ENCODE results near the gene SLC24A4. TPM values are rescaled to one million over a fixed set of nuclear protein-coding genes. Genes with fewer than 3 reads are reported as not detected.

The SLC24A4 gene
- total RNA-seq, 1 donor from 2014 or later, result 3.5 TPM

DNA sequence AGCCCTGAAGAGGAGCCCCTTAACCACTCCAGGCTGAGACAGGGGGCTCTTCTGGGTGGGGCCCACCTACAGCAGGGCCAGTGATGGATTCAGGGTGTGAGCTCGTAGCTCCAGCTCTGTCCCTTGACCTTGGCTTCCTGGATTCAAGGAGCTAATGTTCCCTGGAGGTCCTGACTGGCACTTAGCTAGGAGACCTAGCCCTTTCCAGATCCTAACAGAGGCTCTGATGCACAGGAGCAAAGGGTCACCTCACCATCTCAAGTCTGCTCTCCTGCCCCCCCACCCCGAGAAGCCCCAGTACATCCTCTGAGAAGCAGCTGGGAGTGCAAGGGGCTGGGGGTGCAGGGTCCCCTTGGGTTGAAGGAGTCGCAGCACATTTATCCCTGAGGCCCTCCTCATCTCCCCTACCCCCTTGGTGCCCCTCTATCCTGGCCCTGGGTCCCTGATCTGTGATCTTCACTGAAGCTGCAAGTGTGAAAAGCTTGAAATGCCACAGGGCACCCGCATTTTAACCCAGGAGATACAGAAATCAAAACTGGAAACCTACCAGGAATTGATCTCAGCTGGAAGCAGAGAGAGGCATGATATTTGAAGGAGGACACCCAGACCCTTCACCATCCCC, 193.5 kb downstream of the SLC24A4 start:
- DNase-seq (no peak), ATAC-seq (no peak)
- Histone ChIP-seq H3K27me3 (ENCODE audit: low read depth) (no peaks in the 10 kb centered on the region), H3K27ac (peak overlapping the region; percentile 18), H3K36me3 (no peaks in the 10 kb centered on the region), H3K4me1 (peaks cover 68% of the 10 kb centered on the region), H3K4me3 (no peak overlapping the region), H3K9me3 (no peaks in the 10 kb centered on the region)
- TF ChIP-seq, protein P1, sequence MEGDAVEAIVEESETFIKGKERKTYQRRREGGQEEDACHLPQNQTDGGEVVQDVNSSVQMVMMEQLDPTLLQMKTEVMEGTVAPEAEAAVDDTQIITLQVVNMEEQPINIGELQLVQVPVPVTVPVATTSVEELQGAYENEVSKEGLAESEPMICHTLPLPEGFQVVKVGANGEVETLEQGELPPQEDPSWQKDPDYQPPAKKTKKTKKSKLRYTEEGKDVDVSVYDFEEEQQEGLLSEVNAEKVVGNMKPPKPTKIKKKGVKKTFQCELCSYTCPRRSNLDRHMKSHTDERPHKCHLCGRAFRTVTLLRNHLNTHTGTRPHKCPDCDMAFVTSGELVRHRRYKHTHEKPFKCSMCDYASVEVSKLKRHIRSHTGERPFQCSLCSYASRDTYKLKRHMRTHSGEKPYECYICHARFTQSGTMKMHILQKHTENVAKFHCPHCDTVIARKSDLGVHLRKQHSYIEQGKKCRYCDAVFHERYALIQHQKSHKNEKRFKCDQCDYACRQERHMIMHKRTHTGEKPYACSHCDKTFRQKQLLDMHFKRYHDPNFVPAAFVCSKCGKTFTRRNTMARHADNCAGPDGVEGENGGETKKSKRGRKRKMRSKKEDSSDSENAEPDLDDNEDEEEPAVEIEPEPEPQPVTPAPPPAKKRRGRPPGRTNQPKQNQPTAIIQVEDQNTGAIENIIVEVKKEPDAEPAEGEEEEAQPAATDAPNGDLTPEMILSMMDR (IDR thresholded peaks at IDR 0.05), result no peak
- intact Hi-C loops (cut with DNase I), result no loop called here

DNA sequence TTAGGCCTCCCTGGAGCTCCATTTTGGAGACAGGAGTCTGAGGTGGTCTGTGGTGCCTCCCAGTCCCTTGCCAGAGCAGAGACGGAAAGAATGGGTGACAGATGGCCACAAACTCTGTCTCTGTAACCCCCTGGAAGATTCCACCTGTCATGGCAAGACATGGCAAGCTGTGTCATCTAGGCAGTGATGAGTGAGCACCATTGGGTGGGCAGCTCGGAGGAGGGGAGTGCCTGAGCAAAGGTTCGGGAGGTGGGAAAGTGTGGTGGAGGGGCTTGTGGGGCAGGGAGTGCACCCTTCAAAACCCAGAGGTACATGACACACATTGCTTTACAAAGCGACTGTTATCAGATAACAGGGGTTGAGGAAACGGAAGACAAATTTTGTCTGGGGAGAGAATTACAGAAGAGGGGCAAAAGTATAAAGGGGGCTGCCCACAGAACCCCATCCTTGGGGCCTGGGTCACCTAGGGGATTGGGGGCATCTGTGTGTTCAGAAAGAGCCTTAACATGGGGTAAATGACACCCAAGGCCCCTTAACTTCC, 194.1 kb downstream of the SLC24A4 start:
- Histone ChIP-seq H3K36me3 (no peaks in the 10 kb centered on the region), H3K27me3 (ENCODE audit: low read depth) (no peaks in the 10 kb centered on the region), H3K9me3 (no peaks in the 10 kb centered on the region), H3K27ac (peak overlapping the region; percentile 18), H3K4me1 (peaks cover 62% of the 10 kb centered on the region), H3K4me3 (no peak overlapping the region)
- no peak for ATAC-seq
- TF ChIP-seq, protein P1 (IDR thresholded peaks at IDR 0.05), result no peak
- intact Hi-C loops (cut with DNase I), result no loop called here
- DNase-seq, result no peak

DNA sequence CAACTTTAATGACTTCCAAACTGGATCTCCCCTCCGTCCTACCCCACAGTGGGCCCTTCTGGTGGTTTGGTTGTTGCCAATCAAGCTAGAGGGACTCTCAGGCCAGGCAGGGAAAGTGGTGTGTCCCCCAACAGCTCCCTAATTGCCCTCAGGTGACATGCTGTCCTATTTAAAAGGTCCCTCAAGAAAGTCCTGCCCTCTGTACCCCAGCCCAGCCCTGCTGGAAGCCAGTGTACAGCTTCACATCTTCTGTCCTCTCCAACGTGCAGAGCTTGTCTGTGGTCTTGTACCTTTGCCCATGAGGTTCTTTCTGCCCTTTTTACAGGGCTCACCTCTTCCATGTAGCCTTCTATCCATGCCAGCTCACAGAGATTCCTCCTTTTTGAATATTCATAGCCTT, 194.8 kb downstream of the SLC24A4 start:
- TF ChIP-seq, protein P1 (IDR thresholded peaks at IDR 0.05), result no peak
- H3K4me3 ChIP-seq, result no peak overlapping the region
- peaks cover 59% of the 10 kb centered on the region for H3K4me1 ChIP-seq
- ATAC-seq (no peak), DNase-seq (no peak)
- no peaks in the 10 kb centered on the region for H3K9me3 ChIP-seq
- H3K36me3 ChIP-seq, result no peaks in the 10 kb centered on the region
- no peak overlapping the region for H3K27ac ChIP-seq
- intact Hi-C loops (cut with DNase I), result no loop called here
- H3K27me3 ChIP-seq (ENCODE audit: low read depth), result no peaks in the 10 kb centered on the region

DNA sequence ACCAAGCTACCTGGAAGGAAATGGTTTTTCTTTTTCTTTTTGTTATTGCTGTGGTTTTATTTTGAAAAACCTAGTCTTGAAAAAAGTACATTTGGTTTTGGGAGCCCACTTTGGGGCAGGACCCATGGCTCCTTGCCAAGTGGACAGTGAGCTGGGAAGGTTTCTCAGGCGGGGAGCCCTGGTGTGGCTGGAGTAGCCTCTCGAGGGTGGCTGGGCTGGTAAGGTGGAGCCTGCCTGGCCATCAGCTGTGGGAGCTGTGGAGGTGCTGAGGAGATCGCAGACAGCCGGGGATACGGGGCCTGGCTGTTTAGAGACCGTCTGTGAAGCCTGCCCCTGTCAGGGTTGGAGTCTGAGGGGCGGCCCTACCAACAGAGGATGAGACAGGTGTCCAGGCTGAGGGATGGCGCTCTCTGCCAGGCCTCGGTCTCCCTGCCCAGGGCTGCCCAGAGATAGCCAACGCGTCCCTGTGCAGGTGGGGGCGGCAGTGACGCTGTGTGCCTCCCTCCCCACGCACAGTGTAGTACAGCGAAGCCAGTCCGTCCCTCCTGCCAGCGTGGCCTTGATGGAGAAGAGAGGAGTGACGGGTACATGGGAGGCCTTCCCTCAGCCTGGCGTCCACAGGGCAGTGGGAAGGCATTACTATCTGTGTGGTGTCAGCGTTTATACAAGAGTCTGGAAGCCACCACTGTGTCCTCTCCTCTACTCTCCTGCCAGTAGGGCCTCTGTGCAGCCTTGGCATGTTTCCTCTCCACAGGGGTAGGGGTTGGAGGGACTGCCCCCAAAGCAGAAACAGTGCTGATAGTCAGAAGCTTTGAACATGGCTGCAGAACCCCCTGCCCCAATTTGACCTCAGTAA, 196.5 kb downstream of the SLC24A4 start:
- H3K4me1 ChIP-seq, result peaks cover 67% of the 10 kb centered on the region
- peak in 1 of 2 donors; percentile 3 for ATAC-seq
- no peak overlapping the region for H3K4me3 ChIP-seq
- H3K27me3 ChIP-seq (ENCODE audit: low read depth), result no peaks in the 10 kb centered on the region
- intact Hi-C loops (cut with DNase I), result no loop called here
- peak; percentile 38 for DNase-seq
- TF ChIP-seq, protein P1 (IDR thresholded peaks at IDR 0.05), result no peak
- H3K36me3 ChIP-seq, result no peaks in the 10 kb centered on the region
- peak overlapping the region; percentile 43 for H3K27ac ChIP-seq
- no peaks in the 10 kb centered on the region for H3K9me3 ChIP-seq

GRCh38 chr14:92520102-92521057, 197.4 kb downstream of the SLC24A4 start:
- peak; percentile 49 to 68 for ATAC-seq
- no peak overlapping the region for H3K27ac ChIP-seq

More at GRCh38 chr14:92520102-92521057, 197.4 kb downstream of the SLC24A4 start:
- no peaks in the 10 kb centered on the region for H3K36me3 ChIP-seq
- intact Hi-C loops (cut with DNase I), result no loop called here
- peaks cover 67% of the 10 kb centered on the region for H3K4me1 ChIP-seq
- TF ChIP-seq, protein P1 (IDR thresholded peaks at IDR 0.05), result no peak
- H3K27me3 ChIP-seq (ENCODE audit: low read depth), result no peaks in the 10 kb centered on the region
- no peak for DNase-seq
- H3K4me3 ChIP-seq, result no peak overlapping the region
- H3K9me3 ChIP-seq, result no peaks in the 10 kb centered on the region

Data from lower lobe of right lung (tissue), 2 donors.